ENCODE results near the gene NBEA.

DNA sequence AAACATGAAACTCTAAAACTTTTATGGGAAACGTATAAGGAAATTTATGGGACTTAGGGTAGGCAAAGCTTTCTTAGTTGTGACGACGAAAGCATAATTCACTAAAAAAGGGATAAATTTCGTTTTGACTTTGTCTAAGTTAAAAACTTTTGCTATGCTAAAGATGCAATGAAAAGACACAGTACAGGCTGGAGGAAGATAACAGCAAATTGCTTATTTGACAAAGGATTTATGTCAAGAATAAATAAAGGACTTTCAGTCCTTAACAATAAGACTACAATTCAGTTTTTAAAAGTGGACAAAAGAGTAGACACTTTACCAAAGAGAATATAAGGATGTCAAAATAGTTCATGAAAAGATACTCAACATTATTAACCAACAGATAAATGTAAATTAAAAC is 150.2 kb downstream of the NBEA start:
- TF ChIP-seq CTCF (IDR thresholded peaks at IDR 0.05; ENCODE audit: poor library complexity) (no peak), EZH2 (IDR thresholded peaks at IDR 0.05; ENCODE audit: borderline replicate concordance) (no peak)

Data from hepatocyte (in vitro differentiated cells).